ENCODE data around the gene RBM23. TPM values are rescaled to one million over a fixed set of nuclear protein-coding genes. Genes with fewer than 3 reads are reported as not detected.

Gene RBM23
- polyA plus RNA-seq, 1 donor from 2014 or later = 83.7 TPM

DNA sequence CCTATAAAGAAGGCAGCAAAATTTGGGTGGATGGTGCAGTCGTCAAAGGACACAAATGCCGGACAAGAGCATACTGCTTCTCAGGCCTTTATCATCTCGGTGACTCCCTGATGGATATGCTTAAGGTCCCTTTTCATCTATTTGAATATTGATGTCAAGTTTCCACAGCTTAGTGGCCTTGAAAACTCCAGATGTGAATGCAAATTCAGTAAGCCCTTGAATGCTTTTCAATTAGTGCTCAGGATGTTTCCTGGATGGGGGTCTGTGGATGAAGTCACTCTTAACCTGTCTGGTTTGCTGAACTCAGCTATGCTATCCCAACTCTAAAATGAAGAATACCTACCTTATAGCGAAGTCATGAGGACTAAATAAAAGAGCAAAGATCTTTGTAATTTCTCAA, 25.2 kb downstream of the RBM23 start:
- H4K20me1 ChIP-seq (ENCODE audit: insufficient read depth) = no peaks in the 10 kb centered on the region
- no peak overlapping the region for H3K9ac ChIP-seq (ENCODE audit: low read length)
- no peak overlapping the region for H3K4me3 ChIP-seq (ENCODE audit: low read length)
- H3K36me3 ChIP-seq (ENCODE audit: insufficient read depth, low read length) = no peaks in the 10 kb centered on the region
- no peaks in the 10 kb centered on the region for H3K9me3 ChIP-seq (ENCODE audit: low read length)
- H2AFZ ChIP-seq (ENCODE audit: low read depth, low read length) = no peak overlapping the region
- H3K9me2 ChIP-seq (ENCODE audit: insufficient read depth, low read length) = no peaks in the 10 kb centered on the region
- H3K79me2 ChIP-seq (replicated peaks; ENCODE audit: insufficient read depth, low read length) = no peaks in the 10 kb centered on the region
- H3K27me3 ChIP-seq (ENCODE audit: insufficient read depth, low read depth, low read length) = no peaks in the 10 kb centered on the region
- no peak for TF ChIP-seq EZH2 (IDR thresholded peaks at IDR 0.05; ENCODE audit: borderline replicate concordance, insufficient read depth, low read length, poor library complexity, severe bottlenecking)
- TF ChIP-seq POLR2AphosphoS5 (IDR thresholded peaks at IDR 0.05) = no peak
- TF ChIP-seq, protein P1, sequence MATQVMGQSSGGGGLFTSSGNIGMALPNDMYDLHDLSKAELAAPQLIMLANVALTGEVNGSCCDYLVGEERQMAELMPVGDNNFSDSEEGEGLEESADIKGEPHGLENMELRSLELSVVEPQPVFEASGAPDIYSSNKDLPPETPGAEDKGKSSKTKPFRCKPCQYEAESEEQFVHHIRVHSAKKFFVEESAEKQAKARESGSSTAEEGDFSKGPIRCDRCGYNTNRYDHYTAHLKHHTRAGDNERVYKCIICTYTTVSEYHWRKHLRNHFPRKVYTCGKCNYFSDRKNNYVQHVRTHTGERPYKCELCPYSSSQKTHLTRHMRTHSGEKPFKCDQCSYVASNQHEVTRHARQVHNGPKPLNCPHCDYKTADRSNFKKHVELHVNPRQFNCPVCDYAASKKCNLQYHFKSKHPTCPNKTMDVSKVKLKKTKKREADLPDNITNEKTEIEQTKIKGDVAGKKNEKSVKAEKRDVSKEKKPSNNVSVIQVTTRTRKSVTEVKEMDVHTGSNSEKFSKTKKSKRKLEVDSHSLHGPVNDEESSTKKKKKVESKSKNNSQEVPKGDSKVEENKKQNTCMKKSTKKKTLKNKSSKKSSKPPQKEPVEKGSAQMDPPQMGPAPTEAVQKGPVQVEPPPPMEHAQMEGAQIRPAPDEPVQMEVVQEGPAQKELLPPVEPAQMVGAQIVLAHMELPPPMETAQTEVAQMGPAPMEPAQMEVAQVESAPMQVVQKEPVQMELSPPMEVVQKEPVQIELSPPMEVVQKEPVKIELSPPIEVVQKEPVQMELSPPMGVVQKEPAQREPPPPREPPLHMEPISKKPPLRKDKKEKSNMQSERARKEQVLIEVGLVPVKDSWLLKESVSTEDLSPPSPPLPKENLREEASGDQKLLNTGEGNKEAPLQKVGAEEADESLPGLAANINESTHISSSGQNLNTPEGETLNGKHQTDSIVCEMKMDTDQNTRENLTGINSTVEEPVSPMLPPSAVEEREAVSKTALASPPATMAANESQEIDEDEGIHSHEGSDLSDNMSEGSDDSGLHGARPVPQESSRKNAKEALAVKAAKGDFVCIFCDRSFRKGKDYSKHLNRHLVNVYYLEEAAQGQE (IDR thresholded peaks at IDR 0.05; ENCODE audit: borderline replicate concordance) = no peak
- TF ChIP-seq, protein P2, sequence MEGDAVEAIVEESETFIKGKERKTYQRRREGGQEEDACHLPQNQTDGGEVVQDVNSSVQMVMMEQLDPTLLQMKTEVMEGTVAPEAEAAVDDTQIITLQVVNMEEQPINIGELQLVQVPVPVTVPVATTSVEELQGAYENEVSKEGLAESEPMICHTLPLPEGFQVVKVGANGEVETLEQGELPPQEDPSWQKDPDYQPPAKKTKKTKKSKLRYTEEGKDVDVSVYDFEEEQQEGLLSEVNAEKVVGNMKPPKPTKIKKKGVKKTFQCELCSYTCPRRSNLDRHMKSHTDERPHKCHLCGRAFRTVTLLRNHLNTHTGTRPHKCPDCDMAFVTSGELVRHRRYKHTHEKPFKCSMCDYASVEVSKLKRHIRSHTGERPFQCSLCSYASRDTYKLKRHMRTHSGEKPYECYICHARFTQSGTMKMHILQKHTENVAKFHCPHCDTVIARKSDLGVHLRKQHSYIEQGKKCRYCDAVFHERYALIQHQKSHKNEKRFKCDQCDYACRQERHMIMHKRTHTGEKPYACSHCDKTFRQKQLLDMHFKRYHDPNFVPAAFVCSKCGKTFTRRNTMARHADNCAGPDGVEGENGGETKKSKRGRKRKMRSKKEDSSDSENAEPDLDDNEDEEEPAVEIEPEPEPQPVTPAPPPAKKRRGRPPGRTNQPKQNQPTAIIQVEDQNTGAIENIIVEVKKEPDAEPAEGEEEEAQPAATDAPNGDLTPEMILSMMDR (IDR thresholded peaks at IDR 0.05; ENCODE audit: poor library complexity, severe bottlenecking) = no peak
- no peak for TF ChIP-seq EP300 (conservative IDR thresholded peaks at IDR 0.05; ENCODE audit: poor library complexity, severe bottlenecking)
- no peak for TF ChIP-seq RAD21 (conservative IDR thresholded peaks at IDR 0.05)
- TF ChIP-seq SMC3 (conservative IDR thresholded peaks at IDR 0.05; ENCODE audit: poor library complexity) = no peak
- TF ChIP-seq MXI1 (conservative IDR thresholded peaks at IDR 0.05; ENCODE audit: poor library complexity, severe bottlenecking) = no peak
- no peak for TF ChIP-seq TAF1 (IDR thresholded peaks at IDR 0.05; ENCODE audit: low read depth)
- no peak overlapping the region for H3K27ac ChIP-seq (ENCODE audit: low read length)
- H3K4me2 ChIP-seq (ENCODE audit: low read length) = no peak overlapping the region
- H3F3A ChIP-seq (ENCODE audit: insufficient read depth, low read length, poor library complexity, severe bottlenecking) = no peaks in the 10 kb centered on the region

DNA sequence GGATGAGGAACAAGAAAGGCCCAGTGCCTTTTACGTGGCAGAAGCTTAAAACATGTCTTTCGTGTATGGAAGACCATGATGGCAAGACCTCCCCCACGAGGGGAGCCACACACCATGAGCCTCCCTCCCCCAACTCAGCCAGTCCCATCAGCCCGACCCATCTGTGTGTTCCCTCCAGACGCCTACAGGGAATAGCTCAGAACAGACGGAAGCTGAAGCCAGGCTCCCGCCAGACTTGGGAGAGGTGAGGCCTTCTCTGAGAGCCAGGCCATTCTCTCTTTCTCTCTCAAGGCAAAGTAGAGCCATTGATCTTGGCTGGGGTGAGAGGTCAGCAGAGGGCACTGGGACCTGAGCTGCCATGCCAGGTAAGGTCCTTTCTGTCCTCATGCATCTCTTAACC, 26.5 kb downstream of the RBM23 start:
- no peaks in the 10 kb centered on the region for H3K79me2 ChIP-seq (replicated peaks; ENCODE audit: insufficient read depth, low read length)
- H3K9me2 ChIP-seq (ENCODE audit: insufficient read depth, low read length) = no peaks in the 10 kb centered on the region
- no peaks in the 10 kb centered on the region for H3K36me3 ChIP-seq (ENCODE audit: insufficient read depth, low read length)
- no peak overlapping the region for H3K9ac ChIP-seq (ENCODE audit: low read length)
- no peaks in the 10 kb centered on the region for H4K20me1 ChIP-seq (ENCODE audit: insufficient read depth)
- H3K27me3 ChIP-seq (ENCODE audit: insufficient read depth, low read depth, low read length) = no peaks in the 10 kb centered on the region
- no peak overlapping the region for H3K4me3 ChIP-seq (ENCODE audit: low read length)
- H2AFZ ChIP-seq (ENCODE audit: low read depth, low read length) = no peak overlapping the region
- H3F3A ChIP-seq (ENCODE audit: insufficient read depth, low read length, poor library complexity, severe bottlenecking) = no peaks in the 10 kb centered on the region
- no peak overlapping the region for H3K4me2 ChIP-seq (ENCODE audit: low read length)
- H3K9me3 ChIP-seq (ENCODE audit: low read length) = no peaks in the 10 kb centered on the region
- H3K27ac ChIP-seq (ENCODE audit: low read length) = no peak overlapping the region
- TF ChIP-seq MXI1 (conservative IDR thresholded peaks at IDR 0.05; ENCODE audit: poor library complexity, severe bottlenecking) = no peak
- no peak for TF ChIP-seq SMC3 (conservative IDR thresholded peaks at IDR 0.05; ENCODE audit: poor library complexity)
- TF ChIP-seq, protein P1 (IDR thresholded peaks at IDR 0.05; ENCODE audit: borderline replicate concordance) = no peak
- no peak for TF ChIP-seq RAD21 (conservative IDR thresholded peaks at IDR 0.05)
- no peak for TF ChIP-seq EP300 (conservative IDR thresholded peaks at IDR 0.05; ENCODE audit: poor library complexity, severe bottlenecking)
- TF ChIP-seq, protein P2 (IDR thresholded peaks at IDR 0.05; ENCODE audit: poor library complexity, severe bottlenecking) = no peak
- no peak for TF ChIP-seq POLR2AphosphoS5 (IDR thresholded peaks at IDR 0.05)
- no peak for TF ChIP-seq EZH2 (IDR thresholded peaks at IDR 0.05; ENCODE audit: borderline replicate concordance, insufficient read depth, low read length, poor library complexity, severe bottlenecking)
- no peak for TF ChIP-seq TAF1 (IDR thresholded peaks at IDR 0.05; ENCODE audit: low read depth)
